H9 (cell line): Measurements from ENCODE around the gene SLC9A1. TPM values are rescaled to one million over a fixed set of nuclear protein-coding genes. Genes with fewer than 3 reads are reported as not detected.

Source experiments
- DNase-seq: peaks from one replicate; pipeline ENCODE4 v3.0.0-alpha.2; 2017
- H2AFZ ChIP-seq: one replicate; pipeline ENCODE4 v1.6.1; 2013; ENCODE audit warnings: mild to moderate bottlenecking, low read length, control low read depth, moderate library complexity
- H2AK5ac ChIP-seq: 2 replicates; pipeline ENCODE4 v1.6.1; 2013; ENCODE audit warnings: low read length, control low read depth, mixed read lengths; ENCODE audit not compliant: insufficient read length
- H2BK120ac ChIP-seq: one replicate; pipeline ENCODE4 v1.6.1; 2013; ENCODE audit warnings: low read depth, mild to moderate bottlenecking, low read length, control low read depth, inconsistent platforms; ENCODE audit not compliant: poor library complexity, severe bottlenecking
- H2BK12ac ChIP-seq: 2 replicates; pipeline ENCODE4 v1.6.1; 2013; ENCODE audit warnings: low read length, control low read depth, mixed read lengths, low read depth; ENCODE audit not compliant: insufficient read length
- H2BK15ac ChIP-seq: 2 replicates; pipeline ENCODE4 v1.6.1; 2013; ENCODE audit warnings: low read depth, low read length, control low read depth
- H2BK20ac ChIP-seq: one replicate; pipeline ENCODE4 v1.6.1; 2013; ENCODE audit warnings: low read depth, mild to moderate bottlenecking, low read length, control low read depth, inconsistent platforms; ENCODE audit not compliant: poor library complexity, severe bottlenecking
- H2BK5ac ChIP-seq: 2 replicates; pipeline ENCODE4 v1.6.1; 2013; ENCODE audit warnings: low read length, control low read depth, mixed read lengths; ENCODE audit not compliant: insufficient read length
- H3K14ac ChIP-seq: 2 replicates; pipeline ENCODE4 v1.6.1; 2013; ENCODE audit warnings: low read length, control low read depth; ENCODE audit not compliant: insufficient read depth
- H3K18ac ChIP-seq: 2 replicates; pipeline ENCODE4 v1.6.1; 2013; ENCODE audit warnings: low read depth, mild to moderate bottlenecking, mixed read lengths, low read length, control low read depth; ENCODE audit not compliant: insufficient read length
- H3K23ac ChIP-seq: 2 replicates; pipeline ENCODE4 v1.6.1; 2013; ENCODE audit warnings: low read length, control low read depth, mixed read lengths, low read depth; ENCODE audit not compliant: insufficient read length
- H3K23me2 ChIP-seq: 2 replicates; pipeline ENCODE4 v1.6.1; 2013; ENCODE audit warnings: low read depth, mild to moderate bottlenecking, mixed read lengths, low read length, control low read depth; ENCODE audit not compliant: insufficient read length, poor library complexity, severe bottlenecking
- H3K27ac ChIP-seq: 2 replicates; pipeline ENCODE4 v1.5.1; 2013; ENCODE audit warnings: low read length, control low read depth, mixed read lengths, low read depth; ENCODE audit not compliant: insufficient read length
- H3K27me3 ChIP-seq: 2 replicates; pipeline ENCODE4 v1.6.1; 2013; ENCODE audit warnings: low read length, control low read depth, inconsistent platforms; ENCODE audit not compliant: insufficient read depth
- H3K4ac ChIP-seq: 2 replicates; pipeline ENCODE4 v1.6.1; 2013; ENCODE audit warnings: low read depth, mild to moderate bottlenecking, control low read depth, inconsistent platforms, low read length, moderate library complexity
- H3K4me1 ChIP-seq: 2 replicates; pipeline ENCODE4 v1.6.1; 2013; ENCODE audit warnings: low read length, control low read depth, inconsistent platforms; ENCODE audit not compliant: insufficient read depth
- H3K4me2 ChIP-seq: 2 replicates; pipeline ENCODE4 v1.6.1; 2013; ENCODE audit warnings: low read length, control low read depth, mixed read lengths; ENCODE audit not compliant: insufficient read length, insufficient read depth
- H3K56ac ChIP-seq: 2 replicates; pipeline ENCODE4 v1.6.1; 2013; ENCODE audit warnings: low read depth, mild to moderate bottlenecking, mixed read lengths, low read length, control low read depth; ENCODE audit not compliant: insufficient read length
- H3K79me1 ChIP-seq: 2 replicates; pipeline ENCODE4 v1.6.1; 2013; ENCODE audit warnings: low read depth, mild to moderate bottlenecking, moderate library complexity, low read length, control low read depth, inconsistent platforms; ENCODE audit not compliant: insufficient read depth, poor library complexity, severe bottlenecking
- H3K79me2 ChIP-seq: 2 replicates; pipeline ENCODE4 v1.6.1; 2013; ENCODE audit warnings: low read length, control low read depth, inconsistent platforms; ENCODE audit not compliant: insufficient read depth
- H3K9ac ChIP-seq: 2 replicates; pipeline ENCODE4 v1.6.1; 2013; ENCODE audit warnings: low read length, control low read depth, mixed read lengths; ENCODE audit not compliant: insufficient read length; ENCODE audit errors: extremely low read depth
- H3K9me3 ChIP-seq: one replicate; pipeline ENCODE4 v1.6.1; 2013; ENCODE audit warnings: low read depth, low read length, inconsistent platforms; ENCODE audit not compliant: control insufficient read depth
- H3T11ph ChIP-seq: one replicate; pipeline ENCODE4 v1.6.1; 2013; ENCODE audit warnings: mild to moderate bottlenecking, low read length, control low read depth, inconsistent platforms
- H4K20me1 ChIP-seq: one replicate; pipeline ENCODE4 v1.6.1; 2013; ENCODE audit not compliant: control insufficient read depth, insufficient read length, insufficient read depth
- H4K5ac ChIP-seq: 2 replicates; pipeline ENCODE4 v1.6.1; 2013; ENCODE audit warnings: low read depth, mild to moderate bottlenecking, mixed read lengths, low read length, control low read depth; ENCODE audit not compliant: insufficient read length
- H4K8ac ChIP-seq: replicated peaks from 2 replicates; pipeline ENCODE4 v1.6.1; 2013; ENCODE audit warnings: low read length, control low read depth, mixed read lengths, low read depth; ENCODE audit not compliant: insufficient read length
- H4K91ac ChIP-seq: 2 replicates; pipeline ENCODE4 v1.6.1; 2013; ENCODE audit warnings: low read depth, mild to moderate bottlenecking, moderate library complexity, mixed read lengths, low read length, control low read depth; ENCODE audit not compliant: insufficient read length
- H3K27ac Mint-ChIP-seq, 3 experiments: 2 replicates in 2 of 3; 3 replicates in 1 of 3; pipeline ENCODE4 v1.8.0; 2020 to 2021; ENCODE audit warnings: mixed read lengths in 3 of 3, mild to moderate bottlenecking in 1 of 3, moderate library complexity in 1 of 3
- H3K27me3 Mint-ChIP-seq: 2 replicates; pipeline ENCODE4 v1.8.0; 2021; ENCODE audit warnings: low read depth, mild to moderate bottlenecking, moderate library complexity, mixed read lengths
- H3K36me3 Mint-ChIP-seq, 3 experiments: 2 replicates in 2 of 3; 3 replicates in 1 of 3; pipeline ENCODE4 v1.8.0; 2020 to 2021; ENCODE audit warnings: low read depth in 3 of 3, mixed read lengths in 3 of 3; ENCODE audit not compliant: insufficient read depth in 1 of 3
- H3K4me1 Mint-ChIP-seq, 2 experiments: 2 replicates each; pipeline ENCODE4 v1.8.0; 2020; ENCODE audit warnings: mixed read lengths in 2 of 2
- H3K4me3 Mint-ChIP-seq, 2 experiments: 2 replicates in 1 of 2; 3 replicates in 1 of 2; pipeline ENCODE4 v1.8.0; 2020 to 2021; ENCODE audit warnings: mild to moderate bottlenecking in 2 of 2, mixed read lengths in 2 of 2, moderate library complexity in 1 of 2
- H3K9me3 Mint-ChIP-seq, 2 experiments: 2 replicates in 1 of 2; 3 replicates in 1 of 2; pipeline ENCODE4 v1.8.0; 2020; ENCODE audit warnings: mild to moderate bottlenecking in 2 of 2, mixed read lengths in 2 of 2, moderate library complexity in 1 of 2
- WGBS: extraction: QIAGEN DNeasy Blood & Tissue Kit; methylation state at CpG from one replicate; pipeline ENCODE4 v1.1.7; 2013; ENCODE audit warnings: missing lambda C conversion rate, low lambda C conversion rate, mixed read lengths; ENCODE audit not compliant: insufficient read length; ENCODE audit errors: extremely low coverage; 5-methylcytosine and 5-hydroxymethylcytosine counted together
- total RNA-seq: library from RNA; stranded (reverse); gene quantifications from 2 replicates; pipeline ENCODE4 v1.2.1, GENCODE V29; 2021
- TF ChIP-seq, protein P1 (sequence below): fragments of 200-600 bp; sonication (generic); conservative IDR thresholded peaks from 3 replicates; pipeline ENCODE4 v1.8.0; 2021; ENCODE audit warnings: antibody characterized with exemption, mild to moderate bottlenecking

SLC9A1 gene
- total RNA-seq, 1 experiment from 2014 or later: 20.8 TPM

DNA sequence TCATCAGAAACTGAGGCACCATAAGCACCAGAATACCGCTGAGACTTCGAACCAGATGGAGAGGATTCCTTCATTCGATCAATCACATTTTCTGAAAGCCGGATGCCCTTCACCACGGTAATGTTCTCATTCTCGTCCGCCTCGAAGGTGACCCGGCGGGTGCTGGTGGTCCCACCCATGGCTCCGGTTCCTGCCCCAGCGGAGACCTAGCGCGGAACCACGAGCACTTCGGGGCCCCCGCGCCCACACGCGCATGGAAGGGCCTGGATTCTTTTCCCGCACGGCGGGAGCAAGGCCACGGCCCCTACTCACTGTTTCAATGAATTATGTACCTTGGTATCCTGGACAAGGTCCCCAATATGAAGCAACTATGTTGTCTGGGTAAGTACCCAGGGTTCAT is 46.4 kb upstream of the SLC9A1 start:
- Histone ChIP-seq H3K9me3 (no peaks in the 10 kb centered on the region), H3K4me2 (no peak overlapping the region), H2BK20ac (no peak overlapping the region), H2AFZ (no peak overlapping the region), H3K79me2 (no peaks in the 10 kb centered on the region), H4K5ac (no peak overlapping the region), H2BK5ac (no peak overlapping the region), H3K56ac (no peak overlapping the region), H3K4ac (no peak overlapping the region), H3K79me1 (no peaks in the 10 kb centered on the region), H3K23ac (no peak overlapping the region), H2AK5ac (no peak overlapping the region), H3K4me1 (no peaks in the 10 kb centered on the region), H3K27ac (no peak overlapping the region), H3K18ac (no peak overlapping the region), H4K20me1 (no peaks in the 10 kb centered on the region), H2BK120ac (no peak overlapping the region), H2BK15ac (no peak overlapping the region), H4K91ac (no peak overlapping the region), H3K14ac (no peak overlapping the region), H3K27me3 (no peaks in the 10 kb centered on the region), H4K8ac (no peak overlapping the region), H3K9ac (no peak overlapping the region), H3K23me2 (no peaks in the 10 kb centered on the region), H2BK12ac (no peak overlapping the region), H3T11ph (no peak overlapping the region)
- no peak overlapping the region; a peak in 1 of 7 replicates for H3K27ac Mint-ChIP-seq
- H3K4me3 Mint-ChIP-seq: no peak overlapping the region
- TF ChIP-seq, protein P1, sequence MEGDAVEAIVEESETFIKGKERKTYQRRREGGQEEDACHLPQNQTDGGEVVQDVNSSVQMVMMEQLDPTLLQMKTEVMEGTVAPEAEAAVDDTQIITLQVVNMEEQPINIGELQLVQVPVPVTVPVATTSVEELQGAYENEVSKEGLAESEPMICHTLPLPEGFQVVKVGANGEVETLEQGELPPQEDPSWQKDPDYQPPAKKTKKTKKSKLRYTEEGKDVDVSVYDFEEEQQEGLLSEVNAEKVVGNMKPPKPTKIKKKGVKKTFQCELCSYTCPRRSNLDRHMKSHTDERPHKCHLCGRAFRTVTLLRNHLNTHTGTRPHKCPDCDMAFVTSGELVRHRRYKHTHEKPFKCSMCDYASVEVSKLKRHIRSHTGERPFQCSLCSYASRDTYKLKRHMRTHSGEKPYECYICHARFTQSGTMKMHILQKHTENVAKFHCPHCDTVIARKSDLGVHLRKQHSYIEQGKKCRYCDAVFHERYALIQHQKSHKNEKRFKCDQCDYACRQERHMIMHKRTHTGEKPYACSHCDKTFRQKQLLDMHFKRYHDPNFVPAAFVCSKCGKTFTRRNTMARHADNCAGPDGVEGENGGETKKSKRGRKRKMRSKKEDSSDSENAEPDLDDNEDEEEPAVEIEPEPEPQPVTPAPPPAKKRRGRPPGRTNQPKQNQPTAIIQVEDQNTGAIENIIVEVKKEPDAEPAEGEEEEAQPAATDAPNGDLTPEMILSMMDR: no peak
- H3K27me3 Mint-ChIP-seq: peaks cover 19% of the 10 kb centered on the region
- no peaks in the 10 kb centered on the region for H3K36me3 Mint-ChIP-seq
- no peaks in the 10 kb centered on the region; a peak in 1 of 4 replicates for H3K4me1 Mint-ChIP-seq
- DNase-seq: no peak
- no peaks in the 10 kb centered on the region for H3K9me3 Mint-ChIP-seq
- WGBS: no CpG with 5 or more reads among the region's 24 CpGs
